Lower lobe of right lung (tissue), 2 donors: ENCODE data around the gene NLE1. TPM values are rescaled to one million over a fixed set of nuclear protein-coding genes. Genes with fewer than 3 reads are reported as not detected.

Experiments used
- ATAC-seq, 2 donors: fragments of 200-7000 bp; cut with Tn5 transposase; one replicate each; pipeline ENCODE4 v1.9.1; 2020 to 2022; ENCODE audit warnings: mild to moderate bottlenecking in 2 of 2, moderate library complexity in 2 of 2
- DNase-seq: peaks from one replicate; pipeline ENCODE4 v3.0.0-alpha.2; 2020
- H3K27ac ChIP-seq: fragments of 200-600 bp; one replicate; pipeline ENCODE4 v1.8.0; 2022
- H3K27me3 ChIP-seq: fragments of 200-600 bp; one replicate; pipeline ENCODE4 v1.8.0; 2022; ENCODE audit warnings: low read depth
- H3K36me3 ChIP-seq: fragments of 200-600 bp; one replicate; pipeline ENCODE4 v1.8.0; 2022; ENCODE audit warnings: mild to moderate bottlenecking
- H3K4me1 ChIP-seq: fragments of 200-600 bp; one replicate; pipeline ENCODE4 v1.8.0; 2022
- H3K4me3 ChIP-seq: fragments of 200-600 bp; one replicate; pipeline ENCODE4 v1.8.0; 2022; ENCODE audit warnings: mild to moderate bottlenecking
- H3K9me3 ChIP-seq: fragments of 200-600 bp; one replicate; pipeline ENCODE4 v1.8.0; 2022
- CTCF ChIP-seq: fragments of 200-600 bp; IDR thresholded peaks from one replicate; pipeline ENCODE4 v1.8.0; 2022; ENCODE audit warnings: antibody characterized with exemption, mild to moderate bottlenecking
- intact Hi-C: fragments of 100-400 bp; cut with DNase I; formaldehyde crosslinking; loops from one replicate; pipeline ENCODE4 v1.11.0; 2022
- total RNA-seq: library from RNA; stranded (reverse); fragmentation: NEBNext Ultra II Directional; extraction: Animal tissue kit (Norgen Biotek cat#: 25700); gene quantifications from one replicate; pipeline ENCODE4 v1.2.1, GENCODE V29; 2021
- donor health status: DM: no; HTN: yes; CAD: no; lungs with severe emphysema.

The NLE1 gene
- total RNA-seq, 1 donor from 2014 or later: 9.0 TPM

- Histone ChIP-seq H3K36me3 (no peaks in the 10 kb centered on the region), H3K27ac (peak overlapping the region; percentile 93), H3K4me3 (peak overlapping the region; percentile 92), H3K9me3 (no peaks in the 10 kb centered on the region), H3K27me3 (no peaks in the 10 kb centered on the region), H3K4me1 (peaks cover 24% of the 10 kb centered on the region)
- DNase-seq (no peak), ATAC-seq (peak in 1 of 2 donors; percentile 11)
- TF ChIP-seq CTCF: no peak
- intact Hi-C loops: no loop called here
Observed at GRCh38 chr17:35087731-35088355, 54.3 kb downstream of the NLE1 start.

GRCh38 chr17:35086931-35087573 is 55.1 kb downstream of the NLE1 start:
- no peak for DNase-seq
- intact Hi-C loops: no loop called here
- H3K9me3 ChIP-seq: no peaks in the 10 kb centered on the region
- no peak overlapping the region for H3K27ac ChIP-seq
- H3K4me1 ChIP-seq: peaks cover 31% of the 10 kb centered on the region
- no peaks in the 10 kb centered on the region for H3K36me3 ChIP-seq
- no peak for TF ChIP-seq CTCF
- H3K4me3 ChIP-seq: no peak overlapping the region
- ATAC-seq: no peak
- no peaks in the 10 kb centered on the region for H3K27me3 ChIP-seq

- no peak for ATAC-seq
- Histone ChIP-seq H3K27me3 (no peaks in the 10 kb centered on the region), H3K4me3 (no peak overlapping the region), H3K36me3 (no peaks in the 10 kb centered on the region), H3K4me1 (peaks cover 32% of the 10 kb centered on the region), H3K27ac (no peak overlapping the region), H3K9me3 (no peaks in the 10 kb centered on the region)
- DNase-seq: no peak
- TF ChIP-seq CTCF: no peak
- intact Hi-C loops: no loop called here
Observed at GRCh38 chr17:35086164-35086563, 55.9 kb downstream of the NLE1 start.

GRCh38 chr17:35084987-35085386 is 57.1 kb downstream of the NLE1 start:
- no peak for TF ChIP-seq CTCF
- peaks cover 31% of the 10 kb centered on the region for H3K4me1 ChIP-seq
- no peaks in the 10 kb centered on the region for H3K27me3 ChIP-seq
- no peak overlapping the region for H3K4me3 ChIP-seq
- ATAC-seq (no peak), DNase-seq (no peak)
- no peak overlapping the region for H3K27ac ChIP-seq
- intact Hi-C loops: no loop called here
- no peaks in the 10 kb centered on the region for H3K9me3 ChIP-seq
- no peaks in the 10 kb centered on the region for H3K36me3 ChIP-seq

- Histone ChIP-seq H3K4me3 (no peak overlapping the region), H3K27ac (no peak overlapping the region), H3K36me3 (no peaks in the 10 kb centered on the region), H3K27me3 (no peaks in the 10 kb centered on the region), H3K4me1 (peaks cover 25% of the 10 kb centered on the region), H3K9me3 (no peaks in the 10 kb centered on the region)
- intact Hi-C loops: no loop called here
- DNase-seq: no peak
- no peak for ATAC-seq
- TF ChIP-seq CTCF: no peak
Observed at GRCh38 chr17:35083071-35083470, 59.0 kb downstream of the NLE1 start.
